Measurements from ENCODE around the gene PAFAH2. TPM values are rescaled to one million over a fixed set of nuclear protein-coding genes. Genes with fewer than 3 reads are reported as not detected.
"Not testable (repeated sequence)": the region's sequence is repeated elsewhere in the genome, so short reads cannot be mapped to it uniquely, and the experiment has no call there.

PAFAH2 gene
- total RNA-seq, 4 donors from 2014 or later = 6.3 to 19.2 (median 9.3) TPM

- Histone ChIP-seq H3K9me3 (no peaks in the 10 kb centered on the region), H3K36me3 (peaks cover 0 to 47% (median 6%) of the 10 kb centered on the region in 3 donors), H3K27me3 (no peaks in the 10 kb centered on the region), H3K4me1 (peaks cover 0 to 6% (median 0%) of the 10 kb centered on the region in 4 donors), H3K4me3 (no peak overlapping the region), H3K27ac (no peak overlapping the region)
- no peak for TF ChIP-seq EP300 (IDR thresholded peaks at IDR 0.05)
- no peak for TF ChIP-seq POLR2A (IDR thresholded peaks at IDR 0.05)
- DNase-seq (ENCODE audit: low spot score in 2 of 2) = no peak
- WGBS, 2 donors = 71 to 75% methylated on average over 15 of the region's 15 CpGs
These were observed 7.0 kb downstream of the PAFAH2 start for GRCh38 chr1:25990702-25991395.

GRCh38 chr1:25990251-25990650, 7.6 kb downstream of the PAFAH2 start:
- TF ChIP-seq POLR2A (IDR thresholded peaks at IDR 0.05) (no peak), EP300 (IDR thresholded peaks at IDR 0.05) (no peak)
- Histone ChIP-seq H3K27ac (no peak overlapping the region), H3K27me3 (no peaks in the 10 kb centered on the region), H3K9me3 (no peaks in the 10 kb centered on the region), H3K4me3 (no peak overlapping the region), H3K36me3 (peaks cover 0 to 53% (median 6%) of the 10 kb centered on the region in 3 donors), H3K4me1 (peaks cover 0 to 6% (median 0%) of the 10 kb centered on the region in 4 donors)
- WGBS, 2 donors = 83 to 87% methylated on average over 6 of the region's 6 CpGs
- no peak for DNase-seq (ENCODE audit: low spot score in 2 of 2)

- 89 to 90% methylated on average over 11 of the region's 11 CpGs for WGBS, 2 donors
- TF ChIP-seq CTCF (IDR thresholded peaks at IDR 0.05) = no peak
- no peak for TF ChIP-seq POLR2A (IDR thresholded peaks at IDR 0.05)
- no peak for TF ChIP-seq EP300 (IDR thresholded peaks at IDR 0.05)
- Histone ChIP-seq H3K4me1 (peaks cover 0 to 6% (median 0%) of the 10 kb centered on the region in 4 donors), H3K27ac (no peak overlapping the region), H3K4me3 (no peak overlapping the region), H3K9me3 (no peaks in the 10 kb centered on the region), H3K27me3 (no peaks in the 10 kb centered on the region), H3K36me3 (peaks cover 0 to 59% (median 6%) of the 10 kb centered on the region in 3 donors)
- DNase-seq (ENCODE audit: low spot score in 2 of 2) = no peak
These were observed 8.2 kb downstream of the PAFAH2 start for GRCh38 chr1:25989440-25990234.

- Histone ChIP-seq H3K4me3 (no peak overlapping the region), H3K4me1 (peaks cover 0 to 6% (median 0%) of the 10 kb centered on the region in 4 donors), H3K9me3 (no peaks in the 10 kb centered on the region), H3K27me3 (no peaks in the 10 kb centered on the region), H3K27ac (no peak overlapping the region), H3K36me3 (peaks cover 0 to 75% (median 12%) of the 10 kb centered on the region in 3 donors)
- 96 to 98% methylated on average over 2 of the region's 2 CpGs for WGBS, 2 donors
- TF ChIP-seq EP300 (IDR thresholded peaks at IDR 0.05) = no peak
- no peak for TF ChIP-seq CTCF (IDR thresholded peaks at IDR 0.05)
- no peak for DNase-seq (ENCODE audit: low spot score in 2 of 2)
These were observed 9.9 kb downstream of the PAFAH2 start for GRCh38 chr1:25987951-25988350.

- not testable (repeated sequence) for H3K9me3 ChIP-seq; H3K4me3 ChIP-seq; H3K4me1 ChIP-seq; DNase-seq (ENCODE audit: low spot score in 2 of 2); H3K27me3 ChIP-seq; H3K27ac ChIP-seq
- WGBS, 2 donors = 96 to 97% methylated on average over 10 of the region's 10 CpGs
- H3K36me3 ChIP-seq = peaks cover 0 to 87% (median 18%) of the 10 kb centered on the region in 3 donors
These were observed 11.1 kb downstream of the PAFAH2 start for GRCh38 chr1:25986773-25987172.

GRCh38 chr1:25985670-25986069, 12.2 kb downstream of the PAFAH2 start:
- WGBS, 2 donors = 93 to 97% methylated on average over 3 of the region's 3 CpGs
- Histone ChIP-seq H3K4me3 (no peak overlapping the region), H3K36me3 (peaks cover 0 to 93% (median 19%) of the 10 kb centered on the region in 3 donors), H3K4me1 (no peaks in the 10 kb centered on the region), H3K9me3 (no peaks in the 10 kb centered on the region), H3K27ac (no peak overlapping the region), H3K27me3 (no peaks in the 10 kb centered on the region)
- DNase-seq (ENCODE audit: low spot score in 2 of 2) = no peak
- TF ChIP-seq EP300 (IDR thresholded peaks at IDR 0.05) (no peak), POLR2A (IDR thresholded peaks at IDR 0.05) (no peak), CTCF (IDR thresholded peaks at IDR 0.05) (no peak)
